ENCODE measurements around the gene CHRM4.
"Not testable (repeated sequence)": the region's sequence is repeated elsewhere in the genome, so short reads cannot be mapped to it uniquely, and the experiment has no call there.

Gene CHRM4

GRCh38 chr11:46382646-46383403, 8.8 kb downstream of the CHRM4 start:
- no peak for DNase-seq (ENCODE audit: extremely low read depth in 1 of 2, low read depth in 1 of 2)

GRCh38 chr11:46381819-46382645, 9.5 kb downstream of the CHRM4 start:
- DNase-seq (ENCODE audit: extremely low read depth in 1 of 2, low read depth in 1 of 2), result no peak

GRCh38 chr11:46381048-46381818, 10.3 kb downstream of the CHRM4 start, which contains the start of gene MDK:
Gene MDK (plus strand): TSS chr11:46381669. CDS start chr11:46382058, 389 bp downstream.
- no peak for DNase-seq (ENCODE audit: extremely low read depth in 1 of 2, low read depth in 1 of 2)

DNA sequence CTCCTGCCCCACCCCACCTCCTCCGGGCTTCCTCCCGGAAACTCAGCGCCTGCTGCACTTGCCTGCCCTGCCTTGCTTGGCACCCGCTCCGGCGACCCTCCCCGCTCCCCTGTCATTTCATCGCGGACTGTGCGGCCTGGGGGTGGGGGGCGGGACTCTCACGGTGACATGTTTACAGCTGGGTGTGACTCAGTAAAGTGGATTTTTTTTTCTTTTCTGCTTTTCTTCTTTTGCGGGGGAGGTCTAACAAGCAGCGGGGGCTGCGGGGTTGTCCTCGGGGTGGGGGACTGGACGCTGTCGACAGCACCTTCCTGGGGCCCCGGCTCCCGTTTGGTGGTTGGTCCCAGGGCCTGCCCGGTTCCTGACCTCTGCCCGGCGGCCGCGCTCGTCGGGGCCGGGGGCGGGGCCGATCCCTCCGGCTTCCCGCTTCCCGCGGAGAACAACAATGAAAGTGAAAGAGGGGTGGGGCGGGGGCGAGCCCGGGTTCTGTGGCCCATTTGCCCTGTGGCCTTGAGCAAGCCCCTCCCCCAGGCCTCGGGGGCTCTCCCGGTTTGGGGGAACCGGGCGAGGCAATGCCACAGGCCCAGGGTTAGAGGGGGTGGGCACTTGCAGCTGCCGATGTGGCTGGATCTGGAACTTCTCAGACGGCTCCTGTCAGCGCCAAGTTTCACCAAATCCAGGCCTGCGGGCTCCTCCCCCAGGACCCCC, 11.1 kb downstream of the CHRM4 start:
- peak in 1 of 2 donors; percentile 53 for DNase-seq (ENCODE audit: extremely low read depth in 1 of 2, low read depth in 1 of 2)

GRCh38 chr11:46379482-46380293, 11.9 kb downstream of the CHRM4 start:
- not testable (repeated sequence) for DNase-seq (ENCODE audit: extremely low read depth in 1 of 2, low read depth in 1 of 2)

DNA sequence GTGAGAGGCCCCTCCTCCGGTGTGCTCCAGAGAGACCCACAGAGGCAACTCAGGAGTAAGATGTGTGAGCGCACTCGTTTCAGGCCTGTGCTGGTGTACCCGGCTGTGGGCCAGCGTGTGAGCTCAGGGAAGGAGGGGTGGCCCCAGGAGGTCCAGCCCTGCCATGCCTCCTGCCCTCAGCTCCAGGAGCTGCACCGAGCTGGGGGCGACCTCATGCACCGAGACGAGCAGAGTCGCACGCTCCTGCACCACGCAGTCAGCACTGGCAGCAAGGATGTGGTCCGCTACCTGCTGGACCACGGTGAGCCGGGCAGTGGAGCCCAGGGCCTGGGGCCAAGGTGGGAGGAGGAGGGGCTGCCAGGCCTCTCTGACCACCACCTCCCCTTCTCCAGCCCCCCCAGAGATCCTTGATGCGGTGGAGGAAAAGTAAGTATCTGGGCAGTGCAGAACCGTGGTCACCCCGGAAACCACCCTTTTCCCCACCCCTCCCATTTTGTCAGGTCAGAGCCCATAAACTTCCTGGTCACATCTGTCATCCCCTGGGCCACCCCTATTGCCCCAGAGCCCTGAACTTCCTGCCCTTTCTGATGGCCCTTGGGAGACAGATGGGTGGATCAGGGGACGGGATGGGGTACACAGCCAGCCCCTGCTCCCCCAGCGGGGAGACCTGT, 12.6 kb downstream of the CHRM4 start:
- no peak for DNase-seq (ENCODE audit: extremely low read depth in 1 of 2, low read depth in 1 of 2)

- DNase-seq (ENCODE audit: extremely low read depth in 1 of 2, low read depth in 1 of 2), result no peak
These were observed 13.3 kb downstream of the CHRM4 start for GRCh38 chr11:46378296-46378695.

DNA sequence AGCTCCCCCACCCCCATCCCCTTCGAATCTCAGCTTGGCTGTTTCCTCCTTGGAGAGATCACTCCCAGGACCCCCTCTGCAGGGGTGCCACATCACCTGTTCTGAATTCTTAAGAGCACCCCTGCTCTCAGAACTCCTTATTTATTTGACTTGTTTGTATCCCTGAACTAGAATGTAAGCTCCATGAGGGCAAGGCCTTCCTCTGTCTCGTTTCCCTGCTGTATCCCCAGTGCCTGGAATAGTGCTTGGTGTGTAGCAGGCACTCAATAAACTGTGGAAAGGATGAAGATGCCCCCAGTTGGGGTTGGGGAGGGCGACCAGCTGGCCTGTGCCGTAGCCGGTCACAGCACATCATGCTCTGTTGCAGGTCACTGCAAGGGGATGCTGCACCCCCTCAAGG, 13.7 kb downstream of the CHRM4 start:
- no peak for DNase-seq (ENCODE audit: extremely low read depth in 1 of 2, low read depth in 1 of 2)

- no peak for DNase-seq (ENCODE audit: extremely low read depth in 1 of 2, low read depth in 1 of 2)
These were observed 14.3 kb downstream of the CHRM4 start for GRCh38 chr11:46377290-46377689.

DNA sequence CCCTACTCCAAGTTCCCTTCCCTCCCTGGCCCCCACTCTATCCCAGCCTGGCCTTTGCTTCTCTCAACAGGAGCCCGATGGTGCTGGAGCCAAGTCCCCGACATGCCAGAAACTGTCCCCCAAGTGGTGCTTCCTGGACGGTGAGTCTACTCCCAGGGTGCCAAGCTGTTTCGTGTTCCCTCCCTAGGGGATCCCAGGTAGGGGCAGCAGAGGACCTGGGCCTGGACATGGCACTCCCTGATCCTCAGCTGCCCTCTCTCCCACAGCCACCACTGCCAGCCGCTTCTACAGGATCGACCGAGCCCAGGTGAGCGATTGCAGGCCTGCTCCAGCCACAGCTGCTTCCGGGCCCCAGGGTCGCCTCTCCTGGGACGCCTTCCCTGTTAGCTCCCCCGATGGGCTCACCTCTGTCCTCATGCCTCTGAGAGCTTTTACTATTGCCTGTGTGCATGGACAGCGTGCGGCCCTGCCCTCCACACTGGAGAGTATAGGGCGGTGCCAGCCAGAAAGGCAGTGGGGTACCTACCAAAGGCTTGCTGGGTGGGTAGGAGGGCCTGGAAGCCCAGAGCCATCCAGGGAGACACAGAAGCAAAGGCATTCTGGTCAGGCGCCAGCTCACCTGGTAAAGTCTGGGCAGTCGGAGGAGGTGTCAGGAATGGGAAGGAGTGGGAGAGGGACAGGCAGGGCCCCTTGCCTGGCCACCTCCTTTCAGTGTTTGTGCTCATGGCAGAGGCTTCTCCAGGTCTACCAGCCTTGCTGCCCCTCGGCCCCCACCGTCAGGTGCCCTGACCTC, 15.1 kb downstream of the CHRM4 start:
- no peak for DNase-seq (ENCODE audit: extremely low read depth in 1 of 2, low read depth in 1 of 2)

GRCh38 chr11:46375392-46376101, 16.0 kb downstream of the CHRM4 start:
- no peak for DNase-seq (ENCODE audit: extremely low read depth in 1 of 2, low read depth in 1 of 2)

GRCh38 chr11:46374815-46375214, 16.8 kb downstream of the CHRM4 start:
- no peak for DNase-seq (ENCODE audit: extremely low read depth in 1 of 2, low read depth in 1 of 2)

DNA sequence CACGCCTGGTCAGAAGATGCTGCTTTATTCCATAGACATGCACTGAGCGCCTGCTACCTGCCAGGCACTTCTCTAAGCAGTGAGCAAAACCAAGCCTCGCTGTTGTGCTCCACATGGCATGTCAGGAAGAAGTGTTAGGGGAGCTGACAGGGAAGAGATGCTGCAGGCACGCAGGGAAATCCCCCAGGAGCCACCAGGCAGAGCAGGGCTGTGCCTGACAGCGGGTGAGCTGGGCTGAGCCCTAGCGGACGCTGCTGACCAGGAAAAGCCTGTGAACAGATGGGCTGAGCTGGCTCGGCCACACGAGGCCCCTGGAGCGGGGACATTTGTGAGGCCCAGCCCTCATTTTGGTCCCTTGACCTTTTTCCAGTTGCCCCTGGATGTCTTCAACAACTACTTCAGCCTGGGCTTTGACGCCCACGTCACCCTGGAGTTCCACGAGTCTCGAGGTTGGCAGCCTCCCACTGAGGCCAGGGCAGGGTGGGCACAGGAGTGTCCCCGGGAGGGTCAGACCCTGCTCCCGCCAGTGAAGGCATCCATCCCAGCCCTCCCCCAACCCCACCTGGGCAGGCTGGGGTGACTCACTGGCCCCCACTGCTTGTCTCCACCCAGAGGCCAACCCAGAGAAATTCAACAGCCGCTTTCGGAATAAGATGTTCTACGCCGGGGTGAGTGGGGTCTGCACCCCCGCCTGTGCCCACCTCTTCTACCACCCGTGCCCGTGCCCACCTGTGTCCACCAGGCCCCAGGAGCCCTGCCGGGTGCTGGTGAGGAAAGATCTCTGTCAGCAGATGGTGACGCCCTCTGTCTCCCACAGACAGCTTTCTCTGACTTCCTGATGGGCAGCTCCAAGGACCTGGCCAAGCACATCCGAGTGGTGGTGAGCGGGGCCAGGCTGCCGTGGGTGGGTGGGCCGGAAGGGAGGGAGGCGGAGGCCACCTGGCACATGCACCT, 17.5 kb downstream of the CHRM4 start:
- no peak for DNase-seq (ENCODE audit: extremely low read depth in 1 of 2, low read depth in 1 of 2)

DNA sequence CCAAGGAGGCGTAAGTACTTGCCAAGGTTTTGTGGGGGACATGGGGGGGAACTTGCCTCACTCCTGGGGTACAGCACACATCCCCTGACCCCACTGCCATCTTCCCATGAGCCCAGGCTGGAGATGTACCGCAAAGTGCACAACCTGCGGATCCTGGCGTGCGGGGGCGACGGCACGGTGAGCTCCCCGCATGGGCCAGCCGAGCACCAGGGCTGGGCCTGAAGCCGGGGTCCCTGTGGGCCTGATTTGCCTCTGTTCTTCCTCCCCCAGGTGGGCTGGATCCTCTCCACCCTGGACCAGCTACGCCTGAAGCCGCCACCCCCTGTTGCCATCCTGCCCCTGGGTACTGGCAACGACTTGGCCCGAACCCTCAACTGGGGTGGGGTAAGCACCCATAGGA, 19.1 kb downstream of the CHRM4 start:
- not testable (repeated sequence) for DNase-seq (ENCODE audit: extremely low read depth in 1 of 2, low read depth in 1 of 2)

DNA sequence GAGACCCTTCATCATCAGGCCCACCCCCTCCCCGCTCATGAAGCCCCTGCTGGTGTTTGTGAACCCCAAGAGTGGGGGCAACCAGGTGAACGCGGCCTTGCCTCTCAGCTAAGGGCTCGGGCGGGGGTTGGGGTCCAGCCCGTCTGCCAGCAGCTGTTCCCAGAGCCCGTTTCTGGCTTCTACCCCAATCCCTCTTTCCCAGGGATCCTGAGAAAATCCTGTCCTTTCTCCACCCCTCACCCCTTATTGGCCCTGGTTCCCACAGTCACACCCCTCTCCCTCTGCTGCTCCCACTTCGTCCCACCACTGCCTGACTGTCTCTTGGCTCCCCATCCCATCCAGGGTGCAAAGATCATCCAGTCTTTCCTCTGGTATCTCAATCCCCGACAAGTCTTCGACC, 19.5 kb downstream of the CHRM4 start:
- DNase-seq (ENCODE audit: extremely low read depth in 1 of 2, low read depth in 1 of 2), result no peak

- not testable (repeated sequence) for DNase-seq (ENCODE audit: extremely low read depth in 1 of 2, low read depth in 1 of 2)
These were observed 20.3 kb downstream of the CHRM4 start for GRCh38 chr11:46371262-46371661.

GRCh38 chr11:46370253-46370652, 21.3 kb downstream of the CHRM4 start:
- no peak for DNase-seq (ENCODE audit: extremely low read depth in 1 of 2, low read depth in 1 of 2)

All from stimulated activated CD8-positive, alpha-beta memory T cell treated with anti-CD3 and anti-CD28 coated beads, Interleukin-7, amount 100 ng/mL, for 48 hours (primary cell).